Activated B cell treated with CpG ODN at 0.5 μM for 24 hours (primary cell): ENCODE results near the gene KDM5B. TPM values are rescaled to one million over a fixed set of nuclear protein-coding genes. Genes with fewer than 3 reads are reported as not detected.

Experiments used
- ATAC-seq: fragments of 200-7000 bp; cut with Tn5 transposase; one replicate; pipeline ENCODE4 v1.10.0; 2021; ENCODE audit warnings: low read depth, mild to moderate bottlenecking, moderate library complexity
- CTCF ChIA-PET: fragments of 350-600 bp; sonication (Branson Sonifier 250); formaldehyde crosslinking; loops from one replicate; lab custom pipeline; 2021; ENCODE audit warnings: antibody characterized with exemption; lab: Charles Lee
- POLR2A ChIA-PET: fragments of 350-600 bp; sonication (Branson Sonifier 250); formaldehyde crosslinking; loops from one replicate; lab custom pipeline; 2021; ENCODE audit warnings: antibody characterized with exemption; lab: Charles Lee
- DNase-seq: peaks from one replicate; pipeline ENCODE4 v3.0.0; 2022
- H3K27ac Mint-ChIP-seq: one replicate; pipeline ENCODE4 v1.8.0; 2020; ENCODE audit warnings: mixed read lengths
- H3K27me3 Mint-ChIP-seq: one replicate; pipeline ENCODE4 v1.8.0; 2021; ENCODE audit warnings: mixed read lengths
- H3K36me3 Mint-ChIP-seq: one replicate; pipeline ENCODE4 v1.8.0; 2021; ENCODE audit warnings: low read depth, mixed read lengths
- H3K4me1 Mint-ChIP-seq: one replicate; pipeline ENCODE4 v1.8.0; 2021; ENCODE audit warnings: mixed read lengths
- H3K4me3 Mint-ChIP-seq: one replicate; pipeline ENCODE4 v1.8.0; 2020; ENCODE audit warnings: mild to moderate bottlenecking, mixed read lengths
- H3K9me3 Mint-ChIP-seq: one replicate; pipeline ENCODE4 v1.8.0; 2020; ENCODE audit warnings: mixed read lengths
- CTCF ChIP-seq: fragments of 200-600 bp; IDR thresholded peaks from one replicate; pipeline ENCODE4 v1.8.0; 2022; ENCODE audit warnings: antibody characterized with exemption, mild to moderate bottlenecking
- intact Hi-C: fragments of 100-400 bp; cut with micrococcal nuclease; formaldehyde crosslinking; loops from one replicate; pipeline ENCODE4 v1.15.1; 2024
- total RNA-seq: library from RNA; stranded (reverse); gene quantifications from 2 replicates; pipeline ENCODE4 v1.2.3, GENCODE V29; 2022

The KDM5B gene
- total RNA-seq, 1 donor from 2014 or later, result 43.5 TPM

- ATAC-seq (no peak), DNase-seq (no peak)
- Mint-ChIP-seq H3K4me1 (no peaks in the 10 kb centered on the region), H3K27me3 (peaks cover 38% of the 10 kb centered on the region), H3K27ac (no peak overlapping the region), H3K9me3 (no peaks in the 10 kb centered on the region), H3K36me3 (no peaks in the 10 kb centered on the region), H3K4me3 (no peak overlapping the region)
- POLR2A ChIA-PET, result no interaction called here
- CTCF ChIA-PET, result no interaction called here
- intact Hi-C loops, result no loop called here
- TF ChIP-seq CTCF, result no peak
Observed at GRCh38 chr1:202683029-202683428, 125.2 kb downstream of the KDM5B start.

- CTCF ChIA-PET, result no interaction called here
- no peak for TF ChIP-seq CTCF
- Mint-ChIP-seq H3K36me3 (no peaks in the 10 kb centered on the region), H3K9me3 (no peaks in the 10 kb centered on the region), H3K4me3 (no peak overlapping the region), H3K27ac (no peak overlapping the region), H3K4me1 (no peaks in the 10 kb centered on the region), H3K27me3 (peaks cover 37% of the 10 kb centered on the region)
- ATAC-seq (no peak), DNase-seq (no peak)
- intact Hi-C loops, result no loop called here
- POLR2A ChIA-PET, result no interaction called here
Observed at GRCh38 chr1:202682477-202682876, 125.7 kb downstream of the KDM5B start.

DNA sequence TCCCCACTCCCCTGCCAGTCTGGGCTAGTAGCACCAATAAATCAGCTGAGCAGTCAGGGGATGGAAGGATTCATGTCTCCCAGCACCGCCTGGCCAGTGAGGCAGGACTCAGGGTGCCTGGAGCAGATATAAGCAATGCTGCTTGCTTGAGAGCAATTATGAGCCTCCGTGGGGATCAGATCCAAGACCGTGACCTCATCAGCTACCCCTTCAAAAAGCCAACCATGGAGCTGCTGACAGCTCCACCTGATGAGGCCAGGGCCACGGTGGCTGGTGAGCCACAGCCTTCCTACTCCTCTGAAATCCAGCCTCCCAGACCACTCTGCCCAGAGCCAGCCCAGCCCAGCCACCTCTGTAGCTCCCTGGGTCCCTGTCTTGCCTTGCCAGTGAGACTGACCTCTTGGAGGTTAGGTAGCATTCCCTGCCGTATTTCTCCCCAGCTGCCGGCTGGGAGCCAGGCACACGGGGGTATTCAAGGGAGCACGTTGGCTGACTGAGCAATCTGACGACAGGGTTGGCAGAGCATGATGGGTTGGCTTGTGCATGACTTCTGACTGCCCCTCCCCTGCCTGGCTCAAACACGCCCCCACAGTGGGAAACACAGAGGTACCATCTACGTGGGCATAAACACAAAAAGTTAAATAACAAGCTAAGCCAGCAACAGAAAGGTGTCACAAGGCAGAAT, 126.3 kb downstream of the KDM5B start:
- POLR2A ChIA-PET, result no interaction called here
- H3K27me3 Mint-ChIP-seq, result peaks cover 38% of the 10 kb centered on the region
- no peaks in the 10 kb centered on the region for H3K9me3 Mint-ChIP-seq
- no peak for ATAC-seq
- H3K36me3 Mint-ChIP-seq, result no peaks in the 10 kb centered on the region
- intact Hi-C loops, result no loop called here
- no peak overlapping the region for H3K4me3 Mint-ChIP-seq
- no peak for TF ChIP-seq CTCF
- H3K4me1 Mint-ChIP-seq, result no peaks in the 10 kb centered on the region
- H3K27ac Mint-ChIP-seq, result no peak overlapping the region
- CTCF ChIA-PET, result no interaction called here
- no peak for DNase-seq

DNA sequence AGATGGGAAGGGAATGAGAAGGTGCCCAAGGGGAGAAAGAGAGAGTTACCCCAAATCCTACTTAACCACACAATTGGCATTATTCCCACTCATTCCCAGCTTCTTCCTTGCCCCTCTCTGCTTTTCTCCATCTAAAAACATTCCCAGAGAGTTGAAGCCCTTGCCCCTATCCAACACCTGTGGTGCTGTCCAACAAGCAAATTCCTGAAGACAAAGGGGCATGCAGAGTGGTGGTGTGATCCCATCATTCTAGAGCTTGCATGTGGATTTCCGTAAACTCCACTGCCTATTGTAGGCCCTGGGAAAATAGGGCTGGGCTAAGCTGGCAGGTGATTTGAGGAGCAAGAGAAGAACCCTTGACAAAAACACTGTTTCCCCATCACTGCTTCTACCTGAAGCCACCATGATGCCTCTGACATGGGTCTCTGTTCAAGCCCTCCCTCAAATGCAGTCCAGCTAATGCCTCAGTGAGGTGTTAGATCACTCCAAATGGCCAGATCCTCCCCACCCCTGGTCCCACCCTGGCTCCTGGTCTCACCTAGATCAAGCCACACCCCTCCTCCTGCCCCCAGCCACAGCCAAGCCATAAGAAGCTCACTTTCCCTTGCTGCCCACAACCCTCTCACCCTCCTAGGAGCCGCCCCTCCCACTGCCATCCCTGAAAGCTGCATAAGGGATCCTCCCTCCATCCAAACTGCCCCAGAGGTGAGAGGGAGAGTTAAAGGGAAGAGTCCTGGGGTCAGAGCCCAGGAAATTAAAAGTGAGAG, 127.5 kb downstream of the KDM5B start:
- H3K27ac Mint-ChIP-seq, result no peak overlapping the region
- TF ChIP-seq CTCF, result no peak
- no peaks in the 10 kb centered on the region for H3K4me1 Mint-ChIP-seq
- peaks cover 33% of the 10 kb centered on the region for H3K27me3 Mint-ChIP-seq
- ATAC-seq, result no peak
- H3K36me3 Mint-ChIP-seq, result no peaks in the 10 kb centered on the region
- DNase-seq, result no peak
- H3K9me3 Mint-ChIP-seq, result no peaks in the 10 kb centered on the region
- CTCF ChIA-PET, result no interaction called here
- POLR2A ChIA-PET, result no interaction called here
- no peak overlapping the region for H3K4me3 Mint-ChIP-seq
- intact Hi-C loops, result no loop called here

DNA sequence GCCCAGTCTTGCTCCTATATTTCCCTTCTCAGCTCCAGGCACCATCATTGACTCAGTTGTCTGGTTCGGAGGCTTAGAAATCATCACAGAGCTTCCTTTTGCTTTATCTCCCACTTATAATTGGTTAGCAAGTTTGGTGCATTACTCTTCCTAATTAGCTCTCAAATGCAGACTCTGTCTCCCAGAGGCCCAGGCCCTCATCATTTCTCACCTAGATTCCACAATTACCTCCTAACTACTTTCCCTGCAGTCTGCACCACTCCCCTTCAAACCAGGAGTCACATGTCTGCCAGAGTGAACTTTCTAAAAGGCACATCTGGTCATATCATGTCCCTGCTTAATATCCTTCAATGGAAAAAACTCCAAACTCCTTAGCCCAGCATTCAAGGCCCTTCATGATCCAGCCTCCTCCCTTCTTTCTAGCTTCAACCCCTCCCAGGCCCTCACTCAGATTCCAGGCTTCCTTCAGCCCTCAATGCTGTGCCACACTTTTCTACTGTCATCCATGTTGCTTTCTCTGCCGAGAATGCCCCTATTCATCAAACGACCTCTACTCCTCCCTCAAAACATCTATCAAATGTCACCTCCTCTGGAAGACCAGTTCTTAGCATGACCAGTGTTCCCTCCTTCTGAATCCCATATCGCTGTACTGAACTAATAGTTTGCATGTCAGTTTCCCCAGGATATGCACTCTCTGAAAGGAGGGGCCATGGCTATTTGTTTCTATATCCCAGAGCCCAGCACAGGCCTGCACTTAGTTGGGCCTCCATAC, 128.6 kb downstream of the KDM5B start:
- H3K36me3 Mint-ChIP-seq, result no peaks in the 10 kb centered on the region
- ChIA-PET POLR2A (no interaction called here), CTCF (no interaction called here)
- intact Hi-C loops, result no loop called here
- peaks cover 33% of the 10 kb centered on the region for H3K27me3 Mint-ChIP-seq
- H3K4me1 Mint-ChIP-seq, result no peaks in the 10 kb centered on the region
- no peaks in the 10 kb centered on the region for H3K9me3 Mint-ChIP-seq
- H3K4me3 Mint-ChIP-seq, result no peak overlapping the region
- TF ChIP-seq CTCF, result no peak
- no peak for ATAC-seq
- H3K27ac Mint-ChIP-seq, result no peak overlapping the region
- no peak for DNase-seq
